Esophagus muscularis mucosa (tissue), 4 donors: ENCODE measurements around the gene LRRC34.

Experiments used
- EP300 ChIP-seq: sonication (generic); formaldehyde crosslinking; IDR thresholded peaks from one replicate; pipeline ENCODE4 v1.6.1; 2017; ENCODE audit warnings: antibody characterized with exemption
- POLR2A ChIP-seq: fragments of 450-650 bp; IDR thresholded peaks from one replicate; pipeline ENCODE4 v1.6.1; 2017; ENCODE audit warnings: antibody characterized with exemption, moderate library complexity, mild to moderate bottlenecking, low read depth
- TF ChIP-seq, protein P1 (sequence below), 3 experiments: fragments of 200-600 bp in 2 of 3; fragments of 450-650 bp in 1 of 3; sonication (generic) in 2 of 3; IDR thresholded peaks; one replicate each; pipeline ENCODE4 v1.5.1; 2017 to 2019; ENCODE audit warnings: antibody characterized with exemption in 3 of 3, mild to moderate bottlenecking in 2 of 3, moderate library complexity in 1 of 3

- TF ChIP-seq, protein P1, sequence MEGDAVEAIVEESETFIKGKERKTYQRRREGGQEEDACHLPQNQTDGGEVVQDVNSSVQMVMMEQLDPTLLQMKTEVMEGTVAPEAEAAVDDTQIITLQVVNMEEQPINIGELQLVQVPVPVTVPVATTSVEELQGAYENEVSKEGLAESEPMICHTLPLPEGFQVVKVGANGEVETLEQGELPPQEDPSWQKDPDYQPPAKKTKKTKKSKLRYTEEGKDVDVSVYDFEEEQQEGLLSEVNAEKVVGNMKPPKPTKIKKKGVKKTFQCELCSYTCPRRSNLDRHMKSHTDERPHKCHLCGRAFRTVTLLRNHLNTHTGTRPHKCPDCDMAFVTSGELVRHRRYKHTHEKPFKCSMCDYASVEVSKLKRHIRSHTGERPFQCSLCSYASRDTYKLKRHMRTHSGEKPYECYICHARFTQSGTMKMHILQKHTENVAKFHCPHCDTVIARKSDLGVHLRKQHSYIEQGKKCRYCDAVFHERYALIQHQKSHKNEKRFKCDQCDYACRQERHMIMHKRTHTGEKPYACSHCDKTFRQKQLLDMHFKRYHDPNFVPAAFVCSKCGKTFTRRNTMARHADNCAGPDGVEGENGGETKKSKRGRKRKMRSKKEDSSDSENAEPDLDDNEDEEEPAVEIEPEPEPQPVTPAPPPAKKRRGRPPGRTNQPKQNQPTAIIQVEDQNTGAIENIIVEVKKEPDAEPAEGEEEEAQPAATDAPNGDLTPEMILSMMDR (IDR thresholded peaks at IDR 0.05), result no peak
- TF ChIP-seq POLR2A, result no peak
- no peak for TF ChIP-seq EP300
Observed at GRCh38 chr3:169755488-169755887, 57.2 kb downstream of the LRRC34 start.
